ENCODE results near the gene NAALADL2.

The NAALADL2 gene

DNA sequence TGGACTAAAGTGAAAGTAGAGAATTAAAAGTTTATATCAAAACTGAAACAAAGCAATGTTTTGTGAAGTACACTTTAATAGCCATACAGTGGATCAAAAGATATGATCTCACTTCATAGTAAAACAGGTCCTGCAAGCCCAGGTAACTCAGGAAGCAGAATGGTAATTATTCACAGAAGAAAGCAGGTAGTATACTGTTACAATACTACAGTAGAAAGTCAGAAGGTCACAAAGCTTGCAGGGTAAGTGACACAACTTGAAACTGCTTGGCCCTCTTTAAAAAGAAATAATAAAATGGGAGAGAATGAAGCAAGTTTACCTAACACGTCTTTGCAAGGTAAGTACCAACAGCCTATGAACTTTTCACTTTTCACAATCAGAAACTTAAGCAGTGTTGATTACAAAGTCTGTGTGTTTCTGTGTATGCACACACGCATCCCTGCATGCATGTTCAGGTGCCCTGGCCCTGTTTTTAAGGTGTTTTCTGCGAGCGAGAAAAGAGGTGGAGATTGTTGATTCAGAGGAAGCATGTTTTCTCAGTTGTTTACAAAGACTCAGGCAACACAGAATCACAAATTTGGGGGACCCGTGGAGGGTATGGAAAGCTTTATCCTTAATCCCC lies at the start of gene NAALADL2:
NAALADL2 (plus strand) TSS at position 221 of the 622 bp plus-strand sequence.
- peak; percentile 19 for DNase-seq (ENCODE audit: low spot score)

DNA sequence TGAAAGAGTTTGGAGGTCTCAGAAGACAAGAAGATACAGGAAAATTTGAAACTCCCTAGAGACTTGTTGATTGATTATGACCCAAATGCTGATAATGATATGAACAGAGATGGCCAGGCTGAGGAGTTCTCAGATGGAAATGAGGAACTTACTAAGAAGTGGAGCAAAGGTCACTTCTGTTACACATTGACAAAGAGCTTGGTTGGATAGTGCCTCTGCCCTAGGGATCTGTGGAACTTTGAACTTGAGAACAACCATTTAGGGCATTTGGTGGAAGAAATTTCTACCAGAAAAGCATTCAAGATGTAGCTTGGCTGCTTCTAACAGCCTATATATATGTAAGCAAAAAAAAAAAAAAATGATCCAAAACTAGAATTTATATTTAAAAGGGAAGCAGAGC lies 48.9 kb upstream of the NAALADL2 start:
- no peak for DNase-seq (ENCODE audit: low spot score)

DNA sequence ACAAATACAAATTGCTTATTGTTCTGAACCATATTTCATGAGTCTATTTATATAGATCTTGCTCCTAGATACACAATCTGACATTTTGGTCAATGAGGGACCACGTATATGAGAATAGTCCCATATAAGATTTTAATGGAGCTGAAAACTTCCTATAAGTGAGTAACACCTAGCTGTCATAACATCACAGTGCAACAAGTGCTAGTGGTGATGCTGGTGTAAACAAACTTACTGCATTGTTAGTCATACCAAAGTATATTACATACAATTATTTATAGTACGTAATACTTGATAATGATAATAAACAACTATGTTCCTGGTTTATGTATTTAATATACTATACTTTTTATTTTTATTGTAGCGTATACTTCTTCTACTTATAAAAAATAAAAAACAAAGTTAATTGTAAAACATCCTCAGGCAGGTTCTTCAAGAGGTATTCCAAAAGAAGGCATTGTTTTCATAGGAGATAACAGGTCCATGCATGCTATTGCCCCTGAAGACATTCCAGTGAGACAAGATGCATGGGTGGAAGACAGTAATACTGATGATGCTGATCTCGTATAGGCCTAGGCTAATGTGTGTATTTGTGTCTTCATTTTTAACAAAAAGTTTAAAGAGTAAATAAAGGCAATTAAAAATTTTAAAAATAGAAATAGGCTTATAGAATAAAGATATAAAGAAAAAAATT lies 46.8 kb upstream of the NAALADL2 start:
- no peak for DNase-seq (ENCODE audit: low spot score)

DNA sequence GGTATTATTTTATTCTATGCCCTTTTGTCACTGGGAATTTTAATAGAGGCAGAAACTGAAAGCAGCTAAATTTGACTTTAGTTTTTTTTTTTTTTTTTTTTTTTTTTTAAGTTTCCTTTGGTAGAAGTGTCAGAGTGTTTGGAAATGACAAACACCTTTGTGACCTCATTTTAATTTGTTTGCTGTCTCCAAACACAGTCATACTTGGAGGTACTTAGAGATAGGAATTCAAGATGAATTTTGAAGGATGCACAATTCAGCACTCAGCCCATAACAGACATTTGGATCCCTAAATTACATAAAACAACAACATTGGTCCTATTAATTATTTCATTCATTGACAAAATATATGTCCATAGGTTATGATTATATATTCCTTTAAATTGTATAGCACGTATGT lies 43.4 kb upstream of the NAALADL2 start:
- DNase-seq (ENCODE audit: low spot score) = no peak

DNA sequence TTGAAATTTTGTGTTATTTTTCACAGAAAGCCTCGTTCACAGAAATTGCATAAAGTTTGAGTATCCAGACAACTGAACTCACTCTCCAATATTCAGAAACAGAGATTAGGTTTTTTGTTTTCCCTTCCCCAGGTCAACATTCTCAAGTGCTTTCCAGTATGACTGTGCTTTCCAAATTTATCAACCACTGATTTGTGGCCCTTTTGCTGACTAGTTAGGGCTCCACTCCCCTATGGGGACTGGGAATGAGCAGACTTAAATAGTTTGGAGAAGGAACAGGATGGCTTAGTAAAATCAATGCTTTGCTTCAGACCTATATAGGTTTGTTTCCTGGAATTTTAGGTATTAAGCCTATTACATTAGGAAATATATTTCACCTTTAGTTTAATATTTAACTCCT lies 38.2 kb upstream of the NAALADL2 start:
- no peak for DNase-seq (ENCODE audit: low spot score)

DNA sequence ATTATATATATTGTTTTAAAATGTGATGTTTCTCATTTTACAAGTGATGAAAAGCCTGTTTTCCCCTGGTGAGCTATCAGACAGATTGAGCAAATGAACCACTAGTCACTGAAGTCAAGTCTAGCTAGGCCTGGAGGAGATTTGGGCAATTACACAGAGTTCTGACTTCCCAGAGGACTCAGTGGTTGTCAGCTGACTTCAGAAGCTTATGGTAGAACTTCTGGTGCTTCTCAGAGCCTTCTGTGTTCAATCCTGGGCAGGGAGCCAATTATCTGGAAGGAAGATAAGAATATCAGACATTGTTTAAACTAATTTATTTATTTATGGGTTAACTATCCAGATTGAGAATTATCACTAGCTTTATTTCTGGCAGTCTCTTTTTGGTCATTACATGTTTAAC lies 37.7 kb upstream of the NAALADL2 start:
- no peak for DNase-seq (ENCODE audit: low spot score)

DNA sequence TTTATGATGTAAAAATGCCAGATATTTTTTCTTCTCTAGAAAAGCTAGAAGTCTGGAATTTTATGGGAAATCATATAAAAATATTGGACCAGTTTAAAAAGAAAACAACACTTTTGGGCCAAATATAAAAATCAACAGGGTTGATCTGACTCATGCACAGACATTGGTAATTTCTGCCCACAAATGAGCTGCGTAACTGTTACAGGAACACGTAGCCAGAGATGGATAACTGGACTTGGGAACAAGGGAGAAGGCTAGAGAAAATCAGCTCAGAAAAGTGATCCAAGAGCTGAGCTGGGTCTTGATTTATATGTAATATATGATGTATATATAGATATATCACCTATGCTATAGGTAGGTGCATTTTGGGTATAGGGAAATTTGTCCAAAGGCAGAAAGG lies 36.8 kb upstream of the NAALADL2 start:
- no peak for DNase-seq (ENCODE audit: low spot score)

DNA sequence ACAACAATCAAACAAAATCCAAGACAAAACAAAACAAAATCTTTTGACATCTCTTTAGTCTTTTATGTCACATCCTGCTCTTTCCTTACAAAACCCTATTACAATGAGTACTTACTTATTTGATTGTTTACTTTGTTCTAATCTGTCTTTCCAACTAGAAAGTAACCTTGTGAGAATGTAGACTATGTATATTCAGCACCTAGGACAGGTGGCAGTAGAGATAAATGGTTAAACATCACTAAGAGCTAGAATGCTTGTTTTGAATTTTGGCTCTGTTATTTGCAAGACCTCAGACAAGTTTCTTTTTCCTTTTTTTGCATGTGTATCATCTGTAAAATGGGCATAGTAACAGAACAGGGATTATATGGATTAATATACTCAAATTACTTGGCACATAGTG lies 33.1 kb upstream of the NAALADL2 start:
- no peak for DNase-seq (ENCODE audit: low spot score)

DNA sequence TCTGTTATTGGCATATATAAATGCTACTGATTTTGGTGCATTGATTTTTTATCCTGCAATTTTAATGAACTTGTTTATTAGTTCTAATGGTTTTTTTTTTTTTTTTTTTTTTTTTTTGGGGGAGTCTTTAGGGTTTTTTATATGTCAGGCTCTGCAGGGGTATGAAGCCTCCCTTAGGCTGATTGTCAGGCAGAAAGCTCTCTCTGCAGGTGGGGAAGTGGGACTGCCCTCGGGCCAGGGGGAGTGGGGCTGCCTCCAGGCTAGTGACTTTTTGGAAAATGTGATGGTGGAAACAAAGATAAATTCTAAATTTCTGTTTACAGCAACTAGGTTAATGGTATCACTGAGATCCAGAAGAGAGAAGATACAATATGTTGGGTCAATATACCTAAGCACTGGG lies 14.4 kb upstream of the NAALADL2 start:
- no peak for DNase-seq (ENCODE audit: low spot score)

DNA sequence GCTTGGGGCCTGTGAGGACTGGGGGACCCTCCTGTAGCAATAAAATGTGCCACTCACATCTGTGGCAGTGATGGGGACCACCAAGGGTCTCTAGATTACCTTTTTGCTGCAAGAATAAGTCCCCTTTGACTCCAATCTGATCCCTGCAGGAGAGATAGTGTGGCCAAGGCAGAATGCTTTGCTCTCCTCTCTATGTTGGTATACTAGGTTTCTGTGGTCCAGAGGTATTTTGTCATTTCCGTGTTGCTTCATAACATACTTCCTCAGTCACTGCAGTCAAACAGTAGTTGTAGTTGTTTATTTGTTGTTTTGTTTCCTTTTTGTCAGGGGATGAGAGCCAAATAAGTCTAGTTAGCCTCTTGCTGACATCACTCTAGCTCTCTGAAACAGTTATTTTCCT lies 13.1 kb upstream of the NAALADL2 start:
- no peak for DNase-seq (ENCODE audit: low spot score)

DNA sequence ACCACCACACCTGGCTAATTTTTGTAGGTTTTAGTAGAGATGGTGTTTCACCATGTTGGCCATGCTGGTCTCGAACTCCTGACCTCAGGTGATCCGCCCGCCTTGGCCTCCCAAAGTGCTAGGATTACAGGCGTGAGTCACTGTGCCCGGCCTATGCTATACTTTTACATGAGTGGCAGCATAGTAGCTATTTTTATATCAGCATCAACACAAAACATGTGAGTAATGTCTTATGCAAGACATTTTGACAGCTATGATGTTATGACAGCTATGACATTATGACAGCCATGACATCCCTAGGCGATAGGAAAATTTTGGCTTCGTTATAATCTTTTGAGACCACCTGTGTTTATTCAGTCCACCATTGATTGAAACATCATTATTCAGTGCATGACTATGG lies 4.1 kb upstream of the NAALADL2 start:
- DNase-seq (ENCODE audit: low spot score) = no peak

DNA sequence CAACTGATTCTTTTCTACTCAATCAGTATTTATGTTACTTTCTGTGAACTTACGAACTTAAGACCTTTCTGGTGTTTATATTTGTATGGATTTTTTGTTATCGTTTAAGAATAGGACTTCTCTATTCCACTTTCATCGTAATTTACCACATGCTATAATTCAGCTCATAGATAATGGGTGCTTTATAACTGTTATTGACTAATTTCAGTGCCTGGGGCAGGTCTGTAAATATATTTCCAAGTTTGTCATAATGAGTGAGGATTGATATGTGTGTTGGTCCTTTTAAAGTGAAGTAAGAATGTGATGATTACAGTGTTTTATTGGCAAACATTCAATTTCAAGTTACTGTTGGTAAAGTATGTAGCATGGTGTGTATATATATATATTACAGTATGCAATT lies 1.8 kb upstream of the NAALADL2 start:
- DNase-seq (ENCODE audit: low spot score) = no peak

DNA sequence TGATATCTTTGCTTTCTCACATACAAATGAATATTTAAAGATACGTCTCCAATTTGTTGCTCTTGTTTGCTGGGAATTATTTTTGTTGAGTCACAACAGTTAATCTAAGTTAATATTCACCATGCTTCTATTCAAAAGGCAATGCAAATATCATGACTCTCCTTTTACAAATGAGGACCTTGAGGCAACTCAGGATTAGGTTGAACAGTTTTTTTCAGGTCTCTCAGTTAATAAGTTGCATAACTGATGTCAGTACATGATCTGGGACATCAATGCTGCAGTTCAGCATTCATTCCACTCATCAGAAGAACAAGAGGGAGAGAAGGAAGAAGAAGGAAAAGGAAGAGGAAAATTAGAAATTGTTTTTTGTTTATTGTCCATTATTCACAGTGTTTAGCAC lies 781 bp upstream of the NAALADL2 start:
- DNase-seq (ENCODE audit: low spot score) = no peak

DNA sequence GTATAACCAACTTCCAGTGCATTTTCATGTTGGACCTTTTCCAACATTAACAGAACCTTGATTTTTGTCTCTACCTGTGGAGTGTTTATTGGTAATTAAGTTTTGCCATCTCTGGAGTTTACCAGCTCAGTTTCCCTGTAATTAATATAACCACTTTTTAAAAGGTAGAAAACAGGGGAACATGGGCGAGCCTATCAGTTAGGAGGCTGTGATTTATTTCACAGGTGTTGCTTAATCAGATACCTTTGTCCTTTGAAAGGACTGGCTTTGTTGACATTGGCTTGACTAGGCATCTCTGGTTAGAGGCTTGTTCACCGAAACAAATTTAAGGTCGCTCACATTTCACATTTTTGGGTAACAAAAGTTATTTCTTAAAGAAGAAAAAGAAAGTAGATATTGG lies 622 bp downstream of the NAALADL2 start:
- DNase-seq (ENCODE audit: low spot score) = no peak

DNA sequence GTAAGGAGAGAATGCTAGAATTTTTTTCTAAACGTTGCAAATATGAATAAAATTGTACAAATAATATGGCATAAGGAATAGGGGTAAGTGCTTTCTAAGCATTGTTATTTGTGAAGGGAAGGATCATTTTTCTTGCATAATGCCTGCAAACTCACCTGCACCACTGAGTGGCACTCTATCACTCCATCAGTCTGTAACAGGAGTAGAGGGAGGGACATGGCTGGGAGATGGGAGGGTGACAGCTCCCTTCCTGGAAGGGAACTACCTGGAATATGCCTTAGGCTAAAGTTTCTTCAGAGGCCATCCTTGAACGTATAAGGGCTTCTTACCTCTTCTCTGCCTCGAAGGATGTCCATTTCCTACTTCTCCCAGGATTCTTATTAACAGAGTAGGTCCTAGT lies 3.0 kb downstream of the NAALADL2 start:
- DNase-seq (ENCODE audit: low spot score) = peak; percentile 72

DNA sequence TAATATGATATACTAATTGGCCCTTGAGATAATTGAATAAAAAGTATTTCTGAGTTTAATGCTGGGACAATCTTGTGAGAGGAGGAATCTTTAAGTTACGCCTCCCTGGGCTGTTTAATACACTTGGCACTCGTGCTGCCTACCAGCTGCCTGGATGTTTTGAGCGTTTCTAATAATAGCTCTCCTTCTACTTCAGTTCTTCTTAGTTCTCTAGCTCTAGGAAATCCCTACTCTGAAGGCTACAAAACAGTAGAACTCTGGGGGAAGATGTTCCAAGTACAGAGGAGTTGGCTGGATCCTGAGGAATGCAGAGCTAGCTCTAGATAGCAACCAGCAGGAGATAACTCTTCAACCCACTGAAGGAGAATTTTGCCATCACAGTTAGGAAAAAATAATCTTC lies 3.5 kb downstream of the NAALADL2 start:
- DNase-seq (ENCODE audit: low spot score) = no peak

DNA sequence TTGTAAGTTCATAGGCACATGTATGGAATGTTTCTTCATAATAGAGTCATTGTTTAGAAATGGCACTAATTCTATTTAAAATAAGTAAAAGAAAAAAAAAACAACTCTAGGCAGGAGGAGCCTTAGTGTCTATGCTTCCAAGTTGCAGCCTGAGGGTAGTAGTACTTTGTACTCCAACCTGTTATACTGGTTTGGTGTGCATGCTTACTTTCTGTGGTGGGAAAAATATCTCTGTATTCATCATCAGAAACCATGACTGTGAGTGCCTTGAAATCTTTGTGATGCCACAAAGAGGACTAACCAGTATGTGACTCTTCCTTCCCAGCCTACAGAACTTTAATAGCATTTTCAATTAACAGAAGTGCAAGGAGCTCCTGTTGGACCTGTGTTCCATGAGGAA lies 4.4 kb downstream of the NAALADL2 start:
- DNase-seq (ENCODE audit: low spot score) = peak; percentile 5

DNA sequence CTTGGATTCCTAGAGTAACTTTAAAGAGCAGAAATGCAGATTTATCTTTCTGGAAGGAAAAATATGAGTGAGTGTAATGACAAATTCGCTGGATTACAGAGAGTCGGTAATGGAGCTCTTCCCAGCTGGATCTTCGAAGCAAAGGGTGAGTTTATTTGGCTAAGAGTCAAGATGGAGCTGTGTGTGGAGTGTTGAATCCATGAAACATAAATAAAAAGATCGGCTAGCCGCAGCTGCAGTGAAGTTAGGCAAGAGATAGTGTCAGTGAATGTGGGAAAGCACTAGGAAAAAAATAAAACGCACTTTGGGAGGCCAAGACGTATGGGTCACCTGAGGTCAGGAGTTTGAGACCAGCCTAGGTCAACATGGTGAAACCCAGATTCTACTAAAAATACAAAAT lies 10.3 kb downstream of the NAALADL2 start:
- DNase-seq (ENCODE audit: low spot score) = no peak

DNA sequence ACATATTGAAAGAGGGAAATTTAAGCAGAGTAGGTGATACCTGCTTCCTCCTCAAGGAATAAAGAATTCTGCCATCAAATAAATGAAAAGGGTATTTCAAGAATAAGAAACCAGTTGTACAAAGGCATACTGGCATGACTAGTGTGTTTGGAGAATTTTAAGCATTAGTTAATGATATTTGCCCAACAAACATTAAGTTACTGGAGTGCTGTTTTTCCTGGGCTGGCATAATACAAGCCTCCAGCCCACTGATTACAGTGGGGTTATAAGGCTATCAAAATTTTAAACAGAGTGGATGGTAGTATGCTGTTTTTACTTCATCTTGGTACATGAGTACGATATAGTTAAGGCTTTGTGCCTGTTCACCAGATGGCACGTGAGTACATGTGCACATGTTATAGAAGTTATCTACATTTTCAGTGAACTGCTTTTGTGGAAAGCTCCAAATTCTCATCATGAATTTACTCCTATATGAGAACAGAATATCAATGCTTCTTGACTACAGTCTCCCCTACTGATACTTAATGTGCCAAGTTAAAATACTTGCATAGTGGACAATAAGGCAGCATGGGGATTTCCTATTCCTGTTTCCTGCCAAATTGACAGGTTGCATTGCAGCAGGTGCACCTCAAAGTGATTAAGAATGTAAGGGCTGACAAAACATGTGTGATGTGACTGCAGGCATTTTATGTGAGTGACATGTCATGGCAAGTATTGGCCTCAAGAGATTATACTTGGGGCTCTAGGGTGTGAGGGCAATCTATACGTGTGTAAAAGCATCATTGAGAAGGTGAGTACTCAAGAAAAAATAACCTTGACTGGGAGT lies 14.9 kb downstream of the NAALADL2 start:
- no peak for DNase-seq (ENCODE audit: low spot score)

DNA sequence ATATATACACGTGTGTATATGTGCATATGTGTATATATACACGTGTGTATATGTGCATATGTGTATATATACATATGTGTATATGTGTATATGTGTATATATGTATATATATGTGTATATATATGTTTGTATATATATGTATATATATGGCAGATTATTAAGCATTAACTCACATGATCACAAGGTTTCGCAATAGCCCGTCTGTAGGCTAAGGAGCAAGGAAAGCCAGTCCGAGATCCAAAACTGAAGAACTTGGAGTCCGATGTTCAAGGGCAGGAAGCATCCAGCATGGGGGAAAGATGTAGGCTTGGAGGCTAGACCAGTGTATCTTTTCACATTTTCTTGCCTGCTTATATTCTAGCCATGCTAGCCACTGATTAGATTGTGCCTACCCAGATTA lies 23.7 kb downstream of the NAALADL2 start:
- no peak for DNase-seq (ENCODE audit: low spot score)

DNA sequence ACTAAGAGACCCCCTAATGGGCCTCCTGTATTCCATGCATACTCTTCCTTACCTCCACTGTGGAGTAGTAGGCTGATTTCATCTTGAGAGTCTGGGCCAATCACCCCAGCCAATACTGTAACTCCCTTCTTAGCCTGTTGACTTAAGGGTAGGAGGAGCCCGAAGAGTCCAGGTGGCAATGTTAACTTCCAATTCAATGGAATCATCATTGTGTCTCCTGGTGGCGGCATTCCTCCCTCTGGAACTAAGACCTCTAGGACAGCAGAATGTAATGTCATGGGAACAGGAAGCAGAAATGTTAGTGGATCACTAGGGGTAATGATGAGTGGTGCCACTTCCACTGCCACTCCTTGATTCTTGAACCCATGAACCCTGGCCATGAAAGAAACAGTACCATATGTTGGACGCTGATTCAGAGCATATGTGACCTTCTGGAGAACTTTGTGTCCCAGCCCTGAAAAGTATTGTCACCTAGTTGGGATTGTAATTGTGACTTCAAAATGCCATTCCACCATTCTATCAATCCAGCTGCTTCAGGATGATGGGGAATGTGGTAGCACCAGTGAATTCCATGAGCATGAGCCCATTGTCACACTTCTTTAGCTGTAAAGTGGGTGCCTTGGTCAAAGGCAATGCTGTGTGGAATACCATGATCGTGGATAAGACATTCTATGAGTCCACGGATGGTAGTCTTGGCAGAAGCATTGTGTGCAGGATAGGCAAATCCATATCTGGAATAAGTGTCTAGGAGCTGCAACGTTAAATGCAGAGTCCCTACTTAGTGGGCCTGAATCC lies 24.9 kb downstream of the NAALADL2 start:
- no peak for DNase-seq (ENCODE audit: low spot score)

DNA sequence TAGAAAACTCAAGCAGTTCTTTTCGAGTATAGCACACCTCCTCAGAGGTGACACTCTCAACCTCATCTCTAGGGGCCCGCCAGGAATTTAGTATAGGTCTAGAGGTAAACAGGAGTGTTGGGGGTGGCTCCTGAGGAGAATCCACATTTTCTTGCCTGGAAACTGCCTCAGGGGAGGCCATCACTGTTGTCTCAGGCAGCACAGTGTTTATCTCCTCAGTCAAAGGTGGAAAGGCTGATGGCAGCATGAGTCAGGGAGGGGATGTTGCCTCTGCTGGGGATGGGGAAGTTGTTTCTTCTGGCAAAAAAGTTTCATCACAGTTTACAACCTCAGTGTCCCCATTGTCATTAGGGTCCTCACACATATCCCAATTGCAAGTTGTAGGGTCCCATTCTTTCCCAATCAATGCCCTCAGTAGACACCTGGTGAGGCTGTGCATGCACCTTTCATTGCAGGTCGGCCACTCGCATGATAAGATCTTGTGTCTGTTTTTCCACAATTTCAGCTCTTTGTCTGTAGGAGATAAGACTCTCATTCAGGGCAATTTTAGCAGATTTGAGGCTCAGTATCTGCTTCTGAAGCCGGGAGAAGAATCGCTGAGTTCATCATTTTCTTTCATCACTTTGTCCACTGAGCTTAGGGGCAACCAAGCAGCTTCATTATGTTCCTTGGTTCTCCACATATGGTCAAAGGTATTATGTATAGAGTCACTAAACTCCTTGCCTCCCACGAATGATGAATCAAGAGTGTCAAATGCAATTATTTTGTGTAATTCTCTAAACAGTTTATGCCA lies 25.8 kb downstream of the NAALADL2 start:
- DNase-seq (ENCODE audit: low spot score) = no peak
